HG02610 (cell line): ENCODE results near the gene C1QTNF1.
"Not testable (repeated sequence)": the region's sequence is repeated elsewhere in the genome, so short reads cannot be mapped to it uniquely, and the experiment has no call there.

Experiments used
- ATAC-seq: cut with Tn5 transposase; IDR thresholded peaks from one replicate; pipeline ENCODE4 v1.9.1; 2021; ENCODE audit warnings: mild to moderate bottlenecking, moderate library complexity; ENCODE audit not compliant: unreplicated experiment

C1QTNF1 gene

GRCh38 chr17:79022507-79022991 is 1.4 kb upstream of the C1QTNF1 start:
- ATAC-seq: no peak

- no peak for ATAC-seq
These were observed 726 bp upstream of the C1QTNF1 start for GRCh38 chr17:79023180-79023705.

- no peak for ATAC-seq
These were observed 1.1 kb downstream of the C1QTNF1 start for GRCh38 chr17:79024901-79025737.

- no peak for ATAC-seq
These were observed 2.7 kb downstream of the C1QTNF1 start for GRCh38 chr17:79026376-79027273.

GRCh38 chr17:79027274-79027924 is 3.4 kb downstream of the C1QTNF1 start:
- no peak for ATAC-seq

- ATAC-seq: no peak
These were observed 4.0 kb downstream of the C1QTNF1 start for GRCh38 chr17:79027925-79028491.

- ATAC-seq: no peak
These were observed 4.7 kb downstream of the C1QTNF1 start for GRCh38 chr17:79028496-79029326.

- ATAC-seq: no peak
These were observed 5.5 kb downstream of the C1QTNF1 start for GRCh38 chr17:79029327-79030009.

GRCh38 chr17:79030636-79031035 is 6.7 kb downstream of the C1QTNF1 start:
- ATAC-seq: not testable (repeated sequence)

- no peak for ATAC-seq
These were observed 8.3 kb downstream of the C1QTNF1 start for GRCh38 chr17:79031996-79032875.

GRCh38 chr17:79033046-79033616 is 9.2 kb downstream of the C1QTNF1 start:
- no peak for ATAC-seq

- ATAC-seq: no peak
These were observed 10.0 kb downstream of the C1QTNF1 start for GRCh38 chr17:79033741-79034501.

- ATAC-seq: no peak
These were observed 11.0 kb downstream of the C1QTNF1 start for GRCh38 chr17:79034931-79035485.

- no peak for ATAC-seq
These were observed 11.7 kb downstream of the C1QTNF1 start for GRCh38 chr17:79035686-79036085.

- no peak for ATAC-seq
These were observed 12.2 kb downstream of the C1QTNF1 start for GRCh38 chr17:79036181-79036580.

GRCh38 chr17:79036596-79036995 is 12.6 kb downstream of the C1QTNF1 start:
- ATAC-seq: no peak
